Bronchial epithelial cell (primary cell): ENCODE measurements around the gene RGS3. TPM values are rescaled to one million over a fixed set of nuclear protein-coding genes. Genes with fewer than 3 reads are reported as not detected.

Experiments used
- DNase-seq: peaks from one replicate; pipeline ENCODE4 v3.0.0-alpha.2; 2010; ENCODE audit warnings: low read depth
- FAIRE-seq: peaks from 2 replicates; lab custom pipeline; 2011; peaks lifted over from hg19 to GRCh38; lab: Jason Lieb, UNC
- H3K27me3 ChIP-seq: 2 replicates; pipeline ENCODE4 v1.5.1; 2011; ENCODE audit warnings: low read length; ENCODE audit not compliant: control insufficient read depth, insufficient read depth
- H3K36me3 ChIP-seq: 2 replicates; pipeline ENCODE4 v1.5.1; 2011; ENCODE audit warnings: low read length; ENCODE audit not compliant: control insufficient read depth, insufficient read depth
- H3K4me3 ChIP-seq: 2 replicates; pipeline ENCODE4 v1.5.1; 2011; ENCODE audit warnings: mild to moderate bottlenecking, low read depth, low read length, control low read depth
- CTCF ChIP-seq: IDR thresholded peaks from 2 replicates; pipeline ENCODE4 v1.5.1; 2011; ENCODE audit warnings: mild to moderate bottlenecking, moderate library complexity, low read length, control low read depth, inconsistent platforms; ENCODE audit not compliant: insufficient read depth, severe bottlenecking
- total RNA-seq: library from RNA; depleted of rRNA; stranded (reverse); fragments of >200 nt; gene quantifications from 2 replicates; pipeline ENCODE4 v1.2.1, GENCODE V29; 2014

RGS3 gene
- total RNA-seq, 1 donor from 2014 or later = 22.1 TPM

- no peaks in the 10 kb centered on the region for H3K27me3 ChIP-seq
- no peak for DNase-seq
- H3K36me3 ChIP-seq = no peaks in the 10 kb centered on the region
- no peak overlapping the region for H3K4me3 ChIP-seq
- no peak for FAIRE-seq
- TF ChIP-seq CTCF = no peak
Observed at GRCh38 chr9:113621309-113621791, 157.8 kb downstream of the RGS3 start.

GRCh38 chr9:113621980-113622379 lies 158.5 kb downstream of the RGS3 start:
- Histone ChIP-seq H3K4me3 (no peak overlapping the region), H3K27me3 (no peaks in the 10 kb centered on the region), H3K36me3 (no peaks in the 10 kb centered on the region)
- FAIRE-seq = no peak
- DNase-seq = no peak
- TF ChIP-seq CTCF = no peak

GRCh38 chr9:113622600-113623400 lies 159.3 kb downstream of the RGS3 start:
- no peak for TF ChIP-seq CTCF
- H3K27me3 ChIP-seq = no peaks in the 10 kb centered on the region
- no peak overlapping the region for H3K4me3 ChIP-seq
- H3K36me3 ChIP-seq = no peaks in the 10 kb centered on the region
- no peak for FAIRE-seq
- peak; percentile 71 for DNase-seq

GRCh38 chr9:113623851-113624485 lies 160.4 kb downstream of the RGS3 start:
- H3K36me3 ChIP-seq = no peaks in the 10 kb centered on the region
- no peak for TF ChIP-seq CTCF
- H3K4me3 ChIP-seq = no peak overlapping the region
- no peaks in the 10 kb centered on the region for H3K27me3 ChIP-seq
- FAIRE-seq (no peak), DNase-seq (no peak)

- Histone ChIP-seq H3K4me3 (no peak overlapping the region), H3K36me3 (no peaks in the 10 kb centered on the region), H3K27me3 (no peaks in the 10 kb centered on the region)
- DNase-seq (no peak), FAIRE-seq (no peak)
- no peak for TF ChIP-seq CTCF
Observed at GRCh38 chr9:113624721-113625120, 161.2 kb downstream of the RGS3 start.
